HG02610 (cell line): Measurements from ENCODE around the gene DDX52.
"Not testable (repeated sequence)": the region's sequence is repeated elsewhere in the genome, so short reads cannot be mapped to it uniquely, and the experiment has no call there.

Experiments
- ATAC-seq: cut with Tn5 transposase; IDR thresholded peaks from one replicate; pipeline ENCODE4 v1.9.1; 2021; ENCODE audit warnings: mild to moderate bottlenecking, moderate library complexity; ENCODE audit not compliant: unreplicated experiment

DDX52 gene

DNA sequence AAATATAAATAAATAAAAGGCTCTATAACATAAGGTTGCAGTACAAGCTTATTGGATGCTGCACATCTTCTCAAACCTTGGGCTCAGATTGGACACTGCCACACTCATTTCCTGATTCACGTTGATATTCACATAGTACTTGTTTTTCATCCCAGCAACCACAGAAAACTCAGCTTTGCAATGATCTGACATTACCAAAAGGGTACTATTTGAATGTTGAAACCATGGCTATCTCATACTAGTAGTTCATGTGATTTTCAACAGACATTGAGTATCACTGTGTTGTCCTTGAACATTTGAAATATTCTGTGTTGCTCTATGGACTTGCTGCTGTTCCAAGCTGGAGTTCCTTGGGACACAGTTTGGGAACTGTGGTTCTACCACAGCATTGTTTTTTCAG lies 14.0 kb upstream of the DDX52 start:
- no peak for ATAC-seq

DNA sequence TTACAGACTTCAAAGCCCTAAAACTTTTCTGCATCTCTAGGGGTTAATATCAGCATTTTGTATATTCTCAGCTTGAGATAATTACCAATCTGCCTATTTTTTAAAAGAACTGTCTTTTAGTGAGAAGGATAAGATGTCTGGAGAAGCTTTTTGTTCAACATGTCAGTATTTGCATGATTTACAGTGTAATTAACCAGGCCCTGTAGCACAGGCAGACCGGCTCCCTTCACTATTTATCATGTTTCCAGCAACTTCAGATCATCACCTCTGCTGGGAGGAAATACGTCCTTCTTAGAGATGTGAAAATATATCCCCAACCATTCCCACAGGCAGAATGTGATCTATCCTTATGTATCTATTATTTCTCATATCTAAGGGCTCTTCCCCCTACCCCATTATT lies 8.6 kb upstream of the DDX52 start:
- ATAC-seq = no peak

DNA sequence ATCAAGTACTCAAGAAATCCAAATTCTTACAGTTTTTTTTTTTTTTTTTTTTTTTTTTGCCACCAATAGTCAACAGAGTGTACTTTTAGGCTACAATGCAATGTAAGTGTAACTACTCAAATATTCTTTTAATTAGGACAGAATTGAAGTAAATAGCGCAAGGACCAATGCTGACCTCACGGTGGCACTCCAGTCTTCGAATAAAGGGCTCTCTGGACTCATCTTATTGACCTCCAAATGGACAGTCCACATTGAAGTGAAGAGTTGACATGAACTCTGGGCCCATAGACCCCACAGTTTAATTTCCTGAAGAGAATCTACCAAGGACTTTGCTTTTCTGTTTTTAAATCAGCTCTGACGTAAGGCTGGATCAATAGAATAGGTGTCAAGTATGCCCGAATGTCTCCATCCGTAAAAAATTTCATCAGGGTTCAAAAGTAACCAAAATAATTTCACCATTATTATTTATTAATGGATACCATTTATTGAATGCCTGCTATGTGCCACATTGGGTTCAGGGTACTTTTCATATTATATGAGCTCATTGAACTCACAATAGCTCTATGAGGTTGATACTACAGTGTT lies 7.3 kb upstream of the DDX52 start:
- ATAC-seq = no peak

DNA sequence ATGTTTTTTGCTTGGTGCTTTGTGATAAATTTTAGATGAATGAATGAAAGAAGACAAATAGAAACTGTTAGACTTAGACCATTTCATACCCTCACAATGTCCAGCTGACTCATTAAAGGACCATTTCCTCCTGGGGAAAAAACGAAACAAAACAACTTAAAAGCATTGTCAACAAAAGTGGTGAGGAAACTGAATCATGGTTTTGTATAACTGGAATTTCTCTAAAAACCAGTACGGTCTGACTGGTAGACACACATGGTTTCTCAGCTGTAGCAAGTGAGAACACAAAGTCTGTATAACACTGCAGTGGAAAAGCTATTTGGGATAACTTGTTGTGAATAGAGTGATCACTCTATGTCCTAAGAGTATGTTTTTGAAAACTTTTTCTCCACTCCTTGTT lies 5.3 kb upstream of the DDX52 start:
- no peak for ATAC-seq

DNA sequence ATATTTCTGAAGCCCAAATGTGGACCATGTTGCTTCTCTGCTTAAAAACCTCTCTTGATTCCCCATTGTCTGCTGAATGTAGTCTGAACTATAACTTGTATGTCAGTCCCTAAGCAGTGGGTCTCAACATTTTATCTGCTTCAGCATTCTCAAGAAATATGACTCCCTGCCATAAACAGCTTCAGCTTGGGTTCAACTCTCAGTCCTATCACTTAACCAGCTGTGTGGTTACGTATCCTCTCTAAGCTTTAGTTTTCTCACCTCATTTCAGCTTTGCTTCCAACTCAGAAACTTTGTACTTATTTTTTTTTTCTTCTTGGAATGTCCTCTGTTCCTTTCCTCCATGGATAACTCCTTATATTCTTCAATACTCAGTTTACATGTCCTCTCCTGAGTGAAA lies 4.6 kb upstream of the DDX52 start:
- no peak for ATAC-seq

DNA sequence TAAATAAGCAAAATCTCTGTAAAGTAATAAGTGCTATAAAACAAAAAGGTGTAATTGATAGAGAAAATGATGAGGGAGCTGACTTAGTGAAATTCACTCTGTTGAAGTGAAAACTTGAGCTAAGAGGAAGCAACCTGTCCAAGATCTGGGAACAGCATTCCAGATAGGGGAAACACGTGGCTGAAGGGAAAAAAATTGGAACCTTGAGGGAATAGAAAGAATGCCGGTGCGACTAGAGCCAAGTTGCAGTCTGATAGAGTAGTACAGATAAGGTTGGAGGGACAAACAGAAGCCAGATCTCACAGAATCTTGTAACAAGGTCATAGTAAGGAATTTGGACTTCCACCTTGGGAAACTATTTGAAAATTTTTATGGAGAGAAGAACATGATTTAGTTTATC lies 623 bp upstream of the DDX52 start:
- no peak for ATAC-seq

DNA sequence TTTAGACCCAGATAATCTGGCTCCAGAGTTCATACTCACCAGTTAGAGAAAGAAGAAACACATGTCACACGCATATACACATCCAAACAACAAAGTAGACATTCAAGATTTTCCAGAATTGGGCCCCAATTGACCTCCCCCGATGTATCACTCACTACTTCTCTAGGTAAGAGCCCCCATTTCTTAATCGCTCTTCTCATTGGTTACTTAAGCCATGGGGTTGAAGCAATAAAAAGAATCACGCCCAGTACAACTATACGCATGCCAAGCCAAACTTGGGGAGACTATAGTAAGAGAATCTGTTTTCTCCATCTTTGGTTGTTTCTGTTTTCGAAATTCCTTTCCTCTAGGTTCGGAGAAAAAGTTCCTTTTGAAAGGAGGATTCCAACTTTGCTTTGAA lies 565 bp downstream of the DDX52 start:
- no peak for ATAC-seq

DNA sequence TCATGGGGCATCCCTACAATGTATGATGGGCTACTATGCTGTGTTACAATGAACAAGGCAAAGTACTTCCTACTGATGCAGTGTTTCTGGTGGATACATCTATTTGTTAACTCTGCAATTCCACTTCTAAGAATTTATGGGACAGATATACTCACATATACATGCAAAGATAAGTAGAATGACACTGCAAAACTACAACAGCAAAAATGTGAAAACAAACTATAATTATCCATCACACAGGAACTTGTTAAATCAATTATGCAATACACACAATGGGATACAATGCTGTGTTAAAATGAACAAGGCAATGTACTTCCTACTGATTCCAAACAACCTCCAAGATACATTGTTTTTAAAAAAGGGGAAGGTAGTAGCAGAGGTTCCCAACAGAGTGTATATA lies 3.2 kb downstream of the DDX52 start:
- ATAC-seq = no peak

DNA sequence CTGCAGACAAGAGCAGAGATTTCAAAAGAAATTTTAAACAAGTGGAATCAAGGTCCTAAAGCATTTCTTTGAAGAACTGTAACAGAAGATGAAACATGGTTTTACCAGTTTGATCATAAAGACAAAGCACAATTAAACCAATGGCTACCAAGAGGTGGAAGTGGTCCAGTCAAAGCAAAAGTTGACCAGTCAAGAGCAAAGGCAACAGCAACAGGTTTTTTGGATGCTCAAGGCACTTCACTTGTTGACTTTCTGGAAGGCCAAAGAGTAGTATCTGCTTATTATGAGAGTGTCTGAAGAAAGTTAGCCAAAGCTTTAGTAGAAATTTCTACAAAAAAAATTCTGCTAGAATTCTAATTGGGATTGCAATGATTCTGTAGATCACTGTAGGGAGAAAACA lies 5.3 kb downstream of the DDX52 start:
- no peak for ATAC-seq

DNA sequence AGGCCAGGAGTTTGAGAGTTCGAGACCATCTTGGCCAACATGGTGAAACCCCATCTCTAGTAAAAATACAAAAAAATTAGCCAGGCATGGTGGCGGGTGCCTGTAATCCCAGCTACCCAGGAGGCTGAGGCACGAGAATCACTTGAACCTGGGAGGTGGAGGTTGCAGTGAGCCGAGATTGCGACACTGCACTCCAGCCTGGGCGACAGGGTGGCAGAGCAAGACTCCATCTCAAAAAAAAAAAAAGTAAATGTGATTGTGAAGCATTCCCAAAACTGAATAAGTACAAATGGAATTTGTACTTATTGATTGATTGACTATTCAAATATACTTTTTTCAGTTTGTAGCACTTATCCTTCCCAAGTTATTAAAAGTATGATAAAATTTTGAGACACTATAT lies 26.8 kb downstream of the DDX52 start:
- not testable (repeated sequence) for ATAC-seq

DNA sequence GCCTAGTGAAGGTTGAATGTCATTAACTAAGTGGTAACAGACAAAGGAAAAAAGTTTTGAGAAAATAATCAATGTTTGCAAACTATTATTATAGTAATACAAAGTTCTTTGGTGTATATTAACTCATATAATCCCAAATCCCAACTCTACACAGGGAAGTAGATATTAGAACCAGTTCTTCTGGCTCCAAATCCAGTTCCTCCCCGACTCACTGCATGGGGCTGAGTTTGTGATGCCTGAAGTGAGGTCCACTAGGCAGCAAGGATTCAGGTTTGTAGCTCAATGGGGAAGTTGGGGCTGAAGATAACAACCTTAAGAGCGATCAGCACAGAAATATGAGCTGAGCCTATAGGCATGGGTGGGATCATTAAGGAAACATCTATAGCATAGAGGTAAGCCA lies 28.4 kb downstream of the DDX52 start:
- ATAC-seq = no peak

DNA sequence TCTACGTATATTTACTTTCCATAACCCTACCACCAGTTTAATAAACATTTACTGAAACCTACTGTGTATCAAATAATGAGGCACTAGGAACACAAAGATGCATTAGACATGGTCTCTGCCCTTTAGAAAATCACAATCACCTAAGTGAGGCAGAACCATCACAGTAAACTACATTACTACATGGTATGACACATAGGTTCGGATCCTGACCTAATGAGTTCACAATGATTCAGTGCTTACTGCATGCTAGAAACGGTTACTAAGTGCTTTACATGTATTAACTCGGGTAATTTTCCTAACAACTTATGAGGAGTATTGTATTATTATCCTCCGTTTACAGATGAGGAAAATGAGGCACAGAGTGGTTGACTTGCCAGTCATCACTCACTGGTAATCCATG lies 28.9 kb downstream of the DDX52 start:
- ATAC-seq = no peak

DNA sequence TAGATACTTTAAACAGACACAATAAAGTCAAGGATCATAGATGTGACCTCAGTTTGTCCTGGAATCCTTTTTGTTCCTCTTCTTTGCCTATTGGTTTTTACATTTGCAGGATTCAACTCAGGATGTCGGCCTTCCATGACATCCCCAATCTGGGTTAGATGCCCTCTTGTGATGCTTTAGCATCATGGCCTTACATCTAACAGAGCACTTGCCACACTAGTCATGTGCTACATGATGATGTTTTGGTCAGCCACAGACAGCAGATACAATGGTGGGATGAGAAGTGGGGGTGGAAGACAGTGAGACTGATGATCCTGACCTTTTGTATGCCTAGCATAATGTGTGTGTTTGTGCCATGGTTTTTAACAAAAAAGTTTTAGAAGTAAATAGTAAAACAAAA lies 32.3 kb downstream of the DDX52 start:
- no peak for ATAC-seq

DNA sequence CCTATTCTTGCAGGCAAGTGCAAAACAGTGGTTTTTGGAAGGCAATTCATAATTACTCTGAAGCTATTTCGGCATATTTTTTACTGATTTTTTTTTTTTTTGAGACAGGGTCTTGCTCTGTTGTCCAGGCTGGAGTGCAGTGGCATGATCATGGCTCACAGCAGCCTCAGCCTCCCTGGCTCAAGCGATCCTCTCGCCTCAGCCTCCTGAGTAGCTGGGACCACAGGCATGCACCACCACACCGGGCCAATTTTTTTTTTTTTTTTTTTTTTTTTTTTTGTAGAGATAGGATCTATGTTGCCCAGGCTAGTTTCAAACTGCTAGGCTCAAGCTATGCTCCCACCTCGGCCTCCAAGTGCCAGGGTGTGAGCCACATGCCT lies 33.2 kb downstream of the DDX52 start:
- not testable (repeated sequence) for ATAC-seq

DNA sequence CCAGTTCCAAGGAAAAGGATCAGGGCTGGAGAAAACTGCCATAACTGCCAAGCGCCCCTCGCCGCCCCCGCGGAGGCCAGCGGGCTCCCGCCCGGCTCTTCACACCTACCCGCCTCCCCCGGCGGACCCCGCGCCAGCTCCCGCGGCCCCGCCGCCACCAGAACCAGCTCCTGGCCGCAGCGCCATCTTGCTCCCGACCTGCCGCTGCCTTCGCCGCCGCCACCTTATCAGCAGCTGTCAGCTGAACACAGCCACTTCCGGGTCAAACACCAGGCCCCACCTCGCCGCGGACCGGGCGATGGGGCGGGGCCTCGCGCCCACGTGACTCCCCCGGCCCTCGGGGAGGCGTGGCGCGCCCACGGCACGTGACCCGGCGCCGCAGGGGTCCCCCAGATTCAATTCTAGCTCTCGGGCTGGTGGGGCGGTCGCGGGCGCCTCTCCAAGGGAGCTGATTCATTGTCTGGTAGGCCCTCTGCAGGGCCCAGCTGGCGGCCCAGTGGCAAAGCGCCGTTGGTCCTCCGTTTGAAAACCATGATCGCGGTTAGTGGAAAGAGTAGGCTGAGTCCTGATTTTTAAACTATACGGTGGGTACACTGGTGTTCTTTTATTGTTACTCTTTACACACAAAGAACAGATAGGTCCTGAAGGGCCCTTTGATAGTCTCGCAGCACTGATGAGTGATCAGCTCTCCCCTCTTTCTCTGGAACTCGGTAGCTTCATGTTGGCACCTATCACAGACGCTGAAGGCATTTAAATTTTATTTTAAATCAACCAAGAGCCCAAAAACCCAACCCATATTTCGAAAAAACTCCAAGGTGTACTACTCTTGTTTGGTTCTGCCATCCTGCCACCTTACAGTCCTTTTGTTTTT lies 33.8 kb downstream of the DDX52 start, which contains the start of gene SYNRG:
SYNRG (minus strand) TSS at position 249 of the 871 bp plus-strand sequence; CDS start at position 186, 63 bp downstream.
- ATAC-seq = peak; percentile 86

DNA sequence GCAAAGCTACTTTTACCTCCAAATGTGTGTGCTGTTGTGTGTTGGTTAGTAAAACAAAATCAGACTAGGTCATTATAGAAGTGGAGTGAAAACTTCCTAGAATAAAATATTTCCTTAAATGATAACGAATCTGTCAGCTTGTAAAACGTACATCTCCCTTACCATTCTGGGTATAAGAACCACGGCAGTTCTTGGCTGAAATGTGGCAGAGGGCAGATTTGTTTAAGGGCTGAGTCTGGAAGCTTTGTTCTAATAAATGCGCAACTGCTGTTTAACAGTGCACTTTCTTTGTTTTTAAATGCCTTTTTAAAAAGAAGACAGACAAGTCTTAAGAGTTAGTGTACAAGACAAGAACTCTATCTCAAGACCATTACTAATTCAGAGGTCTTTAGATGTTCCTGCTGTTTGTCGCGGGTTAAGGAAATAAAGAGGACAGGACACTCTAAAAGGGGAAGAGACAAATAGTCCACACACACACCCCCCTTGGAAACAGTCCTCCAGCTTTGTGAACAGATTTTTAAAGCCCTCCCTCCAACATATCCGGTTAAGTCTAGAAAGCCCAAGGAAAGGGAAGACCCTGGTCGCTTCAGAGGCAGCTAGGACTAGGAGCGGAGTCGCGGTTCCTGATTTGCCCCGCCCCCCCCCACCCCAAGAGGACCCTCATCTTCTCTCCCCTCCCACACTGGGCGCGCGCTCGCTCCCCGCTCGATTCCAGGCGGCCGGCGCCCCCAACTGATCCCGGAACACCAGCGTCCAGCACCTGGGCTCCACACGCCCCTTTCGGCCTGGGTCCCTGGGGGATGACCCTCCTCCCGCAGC lies 34.7 kb downstream of the DDX52 start:
- ATAC-seq = peak; percentile 13

DNA sequence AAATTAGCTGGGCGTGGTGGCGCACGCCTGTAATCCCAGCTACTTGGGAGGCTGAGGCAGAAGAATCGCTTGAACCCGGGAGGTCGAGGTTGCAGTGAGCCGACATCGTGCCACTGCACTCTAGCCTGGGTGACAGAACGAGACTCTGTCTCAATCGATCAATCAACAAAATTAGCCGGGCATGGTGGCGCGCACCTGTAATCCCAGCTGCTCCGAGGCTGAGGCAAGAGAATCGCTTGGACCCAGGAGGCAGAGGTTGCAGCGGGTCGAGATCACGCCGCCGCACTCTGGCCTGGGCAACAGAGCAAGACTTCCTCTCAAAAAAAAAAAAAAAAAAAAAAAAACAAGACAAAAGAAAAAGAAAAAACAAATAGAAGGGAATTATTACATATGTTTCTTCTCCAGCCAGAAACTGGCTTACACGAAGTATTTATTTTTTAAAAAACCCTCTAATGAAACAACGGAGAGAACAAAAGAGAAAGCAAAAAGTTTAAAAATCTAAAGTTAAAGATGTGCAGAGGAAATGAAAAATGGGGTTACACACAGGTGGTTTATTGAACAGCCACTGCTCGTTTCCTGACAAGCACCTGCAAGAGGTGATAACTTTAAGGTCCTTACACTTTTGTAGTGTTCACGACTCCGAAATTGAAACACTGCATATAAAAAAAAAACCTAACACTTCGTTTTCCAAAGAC lies 35.5 kb downstream of the DDX52 start:
- no peak for ATAC-seq

DNA sequence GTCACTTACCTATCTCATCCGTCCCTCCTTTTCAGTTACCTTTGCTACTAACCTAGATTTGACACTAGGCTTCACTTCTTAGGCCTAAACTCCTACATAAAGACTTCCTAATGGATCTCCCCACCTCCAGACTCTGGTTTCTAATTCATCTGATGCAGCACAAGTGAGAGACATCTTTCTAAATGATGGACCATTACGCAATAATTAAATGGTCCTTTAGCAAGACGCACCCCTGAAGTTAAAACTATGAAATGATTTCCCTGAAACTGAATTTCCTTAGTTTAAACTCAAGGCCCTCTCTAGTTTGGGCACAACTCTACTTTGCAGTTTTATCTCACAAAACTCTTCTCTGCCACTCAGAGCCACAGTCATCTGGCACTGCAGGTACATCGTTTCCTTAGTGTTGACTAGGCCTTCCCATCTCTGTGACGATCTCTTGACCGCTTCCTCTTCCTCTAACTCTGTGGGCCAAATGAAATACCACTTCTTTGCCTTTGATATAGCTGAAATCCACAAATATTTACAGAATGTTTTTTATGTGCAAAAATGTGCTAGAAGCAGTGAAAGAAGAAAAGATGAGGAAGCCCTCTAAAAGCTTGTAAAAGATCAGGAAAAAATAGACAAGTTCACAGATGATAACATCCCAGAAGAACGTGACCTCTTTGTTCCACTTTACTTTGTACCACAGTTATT lies 37.3 kb downstream of the DDX52 start:
- no peak for ATAC-seq

DNA sequence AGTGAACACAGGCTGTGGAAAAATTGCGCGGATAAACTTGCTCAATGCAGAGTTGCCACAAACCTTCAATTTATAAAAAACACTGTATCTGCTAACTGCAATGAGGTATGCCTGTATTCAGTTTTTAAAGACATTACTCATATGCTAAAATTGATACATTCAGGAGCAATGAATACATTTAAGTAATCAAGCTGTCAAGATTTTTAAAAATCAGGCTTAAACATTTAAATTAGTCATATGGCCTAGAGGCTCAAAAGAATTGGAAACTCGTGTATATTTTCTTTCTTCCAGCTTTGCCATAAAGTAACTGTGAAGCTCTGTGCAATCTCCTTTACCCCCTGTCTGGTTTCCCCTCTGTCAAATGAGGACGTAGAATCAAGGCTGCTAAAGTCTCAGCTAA lies 38.2 kb downstream of the DDX52 start:
- no peak for ATAC-seq

DNA sequence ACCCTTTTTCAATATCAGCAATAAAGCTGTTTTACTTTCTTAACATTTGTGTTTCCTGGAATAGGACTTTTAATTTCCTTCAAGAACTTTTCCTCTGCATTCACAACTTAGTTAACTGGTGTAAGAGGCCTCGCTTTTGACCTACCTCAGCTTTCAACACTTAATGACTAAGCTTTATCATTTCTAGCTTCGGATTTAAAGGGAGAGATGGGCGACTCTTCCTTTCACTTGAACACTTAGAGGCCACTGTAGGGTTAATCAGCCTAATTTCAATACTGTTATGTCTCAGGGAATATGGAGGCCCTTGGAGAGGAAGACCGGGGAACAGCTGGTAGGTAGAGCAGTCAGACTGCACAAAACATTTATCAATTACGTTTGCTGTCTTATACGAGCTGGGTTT lies 38.7 kb downstream of the DDX52 start:
- ATAC-seq = no peak

DNA sequence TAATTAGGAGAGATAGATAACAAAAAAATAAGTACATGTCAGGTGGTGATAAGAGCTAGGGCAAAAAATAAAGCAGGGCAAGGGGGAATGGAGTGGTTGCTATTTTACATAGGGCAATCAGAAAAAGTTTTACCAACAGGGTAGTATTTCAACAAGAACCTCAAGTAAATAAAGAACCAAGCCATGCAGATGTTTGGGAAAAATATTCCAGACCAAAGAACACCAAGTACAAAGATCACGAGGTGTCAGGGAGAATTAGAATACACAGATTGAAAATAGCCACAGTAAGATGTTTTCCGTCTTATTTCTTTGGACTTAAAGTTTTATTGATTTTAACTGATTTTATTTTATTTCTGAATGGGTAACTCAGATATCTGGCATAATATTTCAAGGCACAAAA lies 45.1 kb downstream of the DDX52 start:
- no peak for ATAC-seq
